ENCODE results near the gene LCORL.

DNA sequence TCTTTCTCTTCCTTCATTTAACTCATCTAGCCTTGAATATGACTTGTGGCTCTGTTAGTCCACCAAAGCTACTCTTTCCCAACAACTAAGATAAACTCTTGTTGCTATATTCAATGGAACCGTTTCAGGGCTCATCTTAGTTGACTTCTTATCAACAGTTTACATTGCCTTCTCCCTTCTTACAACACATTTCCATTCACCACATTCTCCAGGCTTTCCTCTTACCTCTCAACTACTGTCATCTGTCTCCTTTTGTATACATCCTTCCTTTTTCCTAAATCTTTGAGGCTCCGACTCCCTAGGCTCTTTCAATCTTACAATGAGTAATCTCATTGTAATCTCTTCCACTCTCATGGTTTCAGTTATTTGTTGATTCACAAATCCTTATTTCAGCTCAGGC is 152.2 kb downstream of the LCORL start:
- TF ChIP-seq POLR2A (IDR thresholded peaks at IDR 0.05) = no peak
- TF ChIP-seq, protein P1, sequence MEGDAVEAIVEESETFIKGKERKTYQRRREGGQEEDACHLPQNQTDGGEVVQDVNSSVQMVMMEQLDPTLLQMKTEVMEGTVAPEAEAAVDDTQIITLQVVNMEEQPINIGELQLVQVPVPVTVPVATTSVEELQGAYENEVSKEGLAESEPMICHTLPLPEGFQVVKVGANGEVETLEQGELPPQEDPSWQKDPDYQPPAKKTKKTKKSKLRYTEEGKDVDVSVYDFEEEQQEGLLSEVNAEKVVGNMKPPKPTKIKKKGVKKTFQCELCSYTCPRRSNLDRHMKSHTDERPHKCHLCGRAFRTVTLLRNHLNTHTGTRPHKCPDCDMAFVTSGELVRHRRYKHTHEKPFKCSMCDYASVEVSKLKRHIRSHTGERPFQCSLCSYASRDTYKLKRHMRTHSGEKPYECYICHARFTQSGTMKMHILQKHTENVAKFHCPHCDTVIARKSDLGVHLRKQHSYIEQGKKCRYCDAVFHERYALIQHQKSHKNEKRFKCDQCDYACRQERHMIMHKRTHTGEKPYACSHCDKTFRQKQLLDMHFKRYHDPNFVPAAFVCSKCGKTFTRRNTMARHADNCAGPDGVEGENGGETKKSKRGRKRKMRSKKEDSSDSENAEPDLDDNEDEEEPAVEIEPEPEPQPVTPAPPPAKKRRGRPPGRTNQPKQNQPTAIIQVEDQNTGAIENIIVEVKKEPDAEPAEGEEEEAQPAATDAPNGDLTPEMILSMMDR (IDR thresholded peaks at IDR 0.05) = no peak

Data from heart left ventricle (tissue), 13 donors.